Urinary bladder (tissue), 4 donors: ENCODE measurements around the gene DBNDD1. TPM values are rescaled to one million over a fixed set of nuclear protein-coding genes. Genes with fewer than 3 reads are reported as not detected.
"Not testable (repeated sequence)": the region's sequence is repeated elsewhere in the genome, so short reads cannot be mapped to it uniquely, and the experiment has no call there.

Source experiments
- DNase-seq: peaks from one replicate; pipeline ENCODE4 v3.0.0-alpha.2; 2015; ENCODE audit errors: extremely low spot score
- H3K27ac ChIP-seq: one replicate; pipeline ENCODE4 v1.5.1; 2013; ENCODE audit warnings: low read depth, mild to moderate bottlenecking, moderate library complexity
- H3K36me3 ChIP-seq: one replicate; pipeline ENCODE4 v1.6.1; 2013; ENCODE audit warnings: mild to moderate bottlenecking, moderate library complexity; ENCODE audit not compliant: insufficient read depth
- H3K4me1 ChIP-seq: one replicate; pipeline ENCODE4 v1.6.1; 2013; ENCODE audit warnings: mild to moderate bottlenecking, moderate library complexity; ENCODE audit not compliant: insufficient read depth
- H3K4me3 ChIP-seq: one replicate; pipeline ENCODE4 v1.5.1; 2013; ENCODE audit warnings: low read depth, low read length
- WGBS: extraction: QIAGEN DNeasy Blood & Tissue Kit; methylation state at CpG from one replicate; pipeline ENCODE4 v1.1.7; 2013; 5-methylcytosine and 5-hydroxymethylcytosine counted together
- polyA plus RNA-seq: library from polyadenylated mRNA; stranded (reverse); fragments of 200-250 nt; gene quantifications from one replicate; pipeline ENCODE4 v1.2.3, GENCODE V29; 2013
- total RNA-seq: library from RNA; depleted of rRNA; stranded (reverse); fragments of >200 nt; gene quantifications from one replicate; pipeline ENCODE4 v1.2.3, GENCODE V29; 2014
- donor health status: healthy with polysubstance abuse.
- donor health status: healthy.

Gene DBNDD1, protein sequence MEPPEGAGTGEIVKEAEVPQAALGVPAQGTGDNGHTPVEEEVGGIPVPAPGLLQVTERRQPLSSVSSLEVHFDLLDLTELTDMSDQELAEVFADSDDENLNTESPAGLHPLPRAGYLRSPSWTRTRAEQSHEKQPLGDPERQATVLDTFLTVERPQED
- total RNA-seq: 0.26 TPM
- polyA plus RNA-seq: 1.4 TPM

DNA sequence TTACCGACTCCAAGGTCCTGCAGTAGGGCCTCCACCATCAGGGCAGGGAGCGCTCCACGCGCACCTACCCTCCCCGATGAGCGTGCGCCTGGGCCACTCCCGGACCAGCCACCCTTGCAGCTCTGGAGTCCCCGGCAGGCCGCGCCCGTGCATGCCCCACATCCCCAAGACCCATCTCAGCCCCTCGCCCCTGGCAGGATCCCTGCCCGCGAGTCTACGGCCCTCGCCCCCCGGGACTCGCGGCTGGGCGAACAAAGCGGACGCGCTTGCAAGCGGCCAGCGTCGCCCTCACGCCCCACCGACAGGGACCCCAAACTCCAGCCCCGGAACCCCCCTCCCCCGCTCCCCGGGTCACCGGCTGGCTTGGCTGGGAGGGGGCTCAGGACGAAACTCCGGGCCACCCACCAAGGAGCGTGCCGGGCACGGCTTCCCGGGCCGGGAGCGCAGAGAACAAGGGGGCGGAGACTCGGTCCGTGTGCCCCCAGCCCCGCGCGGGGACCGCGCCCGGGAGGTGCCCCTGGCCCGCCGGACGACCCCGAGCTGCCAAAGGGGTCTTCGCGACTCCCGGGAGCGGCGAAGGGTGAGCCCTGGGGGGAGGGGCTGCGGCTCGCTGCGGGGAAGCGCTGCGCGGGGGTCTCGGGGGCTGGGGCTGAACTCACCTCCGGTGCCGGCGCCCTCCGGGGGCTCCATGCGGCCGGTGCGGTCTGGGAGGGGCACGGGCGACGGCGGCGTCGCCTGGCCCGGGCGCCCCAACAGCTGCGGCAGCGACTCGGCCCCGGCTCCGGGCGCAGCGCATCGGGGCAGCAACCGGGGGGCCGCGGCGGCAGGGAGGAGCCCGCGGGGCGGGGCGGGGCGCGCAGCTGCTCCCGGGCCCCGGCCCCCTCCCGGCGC, at the start of gene DBNDD1:
Gene DBNDD1 (minus strand): TSS at position 805 of the 891 bp plus-strand sequence. CDS start 115 bp downstream, at position 690.
- WGBS: 1% methylated on average over 103 of the region's 103 CpGs
- DNase-seq: no peak
- Histone ChIP-seq H3K4me1 (no peaks in the 10 kb centered on the region), H3K36me3 (no peaks in the 10 kb centered on the region), H3K27ac (no peak within 1 kb of the TSS), H3K4me3 (peak within 1 kb of the TSS; percentile 65)

DNA sequence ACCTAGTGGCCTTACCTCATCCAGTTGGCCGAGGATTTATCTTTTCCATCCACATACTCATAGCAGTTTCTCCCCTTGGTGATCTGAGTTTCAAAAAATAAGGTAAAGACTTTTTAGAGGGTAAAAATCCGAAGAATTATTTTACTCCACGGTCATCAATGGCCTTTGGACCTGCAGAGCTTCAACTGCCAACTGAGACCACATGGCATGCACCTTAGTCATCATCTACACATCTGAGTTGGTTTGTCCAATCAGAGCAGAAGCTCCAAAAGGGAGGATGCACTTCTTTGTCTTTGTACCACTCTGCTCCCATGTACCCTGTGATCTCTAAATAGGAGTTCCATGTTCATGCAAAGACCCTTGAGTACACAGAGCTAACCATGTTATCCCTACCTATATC, 42.2 kb upstream of the DBNDD1 start:
- 66% methylated on average over 3 of the region's 3 CpGs for WGBS
- no peaks in the 10 kb centered on the region for H3K4me1 ChIP-seq
- H3K36me3 ChIP-seq: no peaks in the 10 kb centered on the region
- DNase-seq: no peak
- H3K4me3 ChIP-seq: no peak overlapping the region
- no peak overlapping the region for H3K27ac ChIP-seq

DNA sequence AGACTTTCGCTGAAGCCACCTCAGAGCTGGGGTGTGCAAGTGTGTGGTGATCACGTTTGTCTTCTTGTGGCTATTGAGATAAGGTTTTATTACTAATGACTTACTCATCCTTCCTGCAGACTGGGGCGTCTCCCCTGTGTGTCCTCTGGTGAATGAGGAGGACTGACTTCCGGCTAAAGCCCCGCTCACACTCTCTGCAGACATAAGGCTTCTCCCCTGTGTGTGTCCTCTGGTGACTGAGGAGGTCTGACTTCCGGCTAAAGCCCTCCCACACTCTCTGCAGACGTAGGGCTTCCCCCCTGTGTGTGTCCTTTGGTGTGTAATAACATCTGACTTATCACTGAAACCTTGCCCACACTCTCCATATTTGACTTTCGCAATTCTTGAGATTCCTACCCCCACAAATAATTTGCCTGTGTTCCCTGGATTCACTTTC, 38.5 kb upstream of the DBNDD1 start:
- Histone ChIP-seq H3K4me1 (no peaks in the 10 kb centered on the region), H3K36me3 (no peaks in the 10 kb centered on the region), H3K27ac (no peak overlapping the region), H3K4me3 (no peak overlapping the region)
- DNase-seq: no peak
- 45% methylated on average over 8 of the region's 8 CpGs for WGBS

DNA sequence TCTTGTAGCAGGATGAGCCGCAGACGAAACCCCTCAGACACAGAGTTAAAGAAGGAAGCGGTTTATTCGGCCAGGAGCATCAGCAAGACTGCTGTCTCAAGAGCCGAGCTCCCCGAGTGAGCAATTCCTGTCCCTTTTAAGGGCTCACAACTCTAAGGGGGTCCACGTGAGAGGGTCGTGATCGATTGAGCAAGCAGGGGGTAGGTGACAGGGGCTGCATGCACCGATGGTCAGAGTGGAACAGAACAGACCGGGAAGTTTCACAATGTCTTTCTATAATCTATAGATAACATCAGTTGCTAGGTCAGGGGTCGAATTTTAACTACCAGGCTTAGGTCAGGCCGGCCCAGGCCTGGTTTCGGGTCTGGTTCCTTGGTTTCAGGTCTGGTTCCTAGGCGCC, 37.3 kb upstream of the DBNDD1 start:
- H3K27ac ChIP-seq, H3K4me3 ChIP-seq, H3K4me1 ChIP-seq, DNase-seq, H3K36me3 ChIP-seq: not testable (repeated sequence)
- 81% methylated on average over 15 of the region's 15 CpGs for WGBS

DNA sequence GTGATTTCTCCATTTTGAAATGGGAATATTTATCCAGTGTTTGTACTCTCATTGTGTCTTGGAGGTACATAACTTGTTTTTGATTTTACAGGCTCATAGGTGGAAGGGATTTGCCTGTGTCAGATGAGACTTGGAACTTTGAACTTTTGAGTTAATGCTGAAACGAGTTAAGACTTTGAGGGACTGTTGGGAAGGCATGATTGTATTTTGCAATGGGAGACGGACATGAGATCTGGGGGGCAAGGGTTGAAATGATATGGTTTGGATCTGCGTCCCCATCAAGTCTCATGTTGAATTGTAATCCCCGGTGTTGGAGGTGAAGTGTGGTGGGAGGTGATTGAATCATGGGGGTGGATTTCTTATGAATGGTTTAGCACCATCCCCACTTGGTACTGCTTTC, 36.1 kb upstream of the DBNDD1 start:
- 77% methylated on average over 4 of the region's 4 CpGs for WGBS
- H3K4me3 ChIP-seq: no peak overlapping the region
- DNase-seq: no peak
- H3K27ac ChIP-seq: no peak overlapping the region
- no peaks in the 10 kb centered on the region for H3K36me3 ChIP-seq
- no peaks in the 10 kb centered on the region for H3K4me1 ChIP-seq

DNA sequence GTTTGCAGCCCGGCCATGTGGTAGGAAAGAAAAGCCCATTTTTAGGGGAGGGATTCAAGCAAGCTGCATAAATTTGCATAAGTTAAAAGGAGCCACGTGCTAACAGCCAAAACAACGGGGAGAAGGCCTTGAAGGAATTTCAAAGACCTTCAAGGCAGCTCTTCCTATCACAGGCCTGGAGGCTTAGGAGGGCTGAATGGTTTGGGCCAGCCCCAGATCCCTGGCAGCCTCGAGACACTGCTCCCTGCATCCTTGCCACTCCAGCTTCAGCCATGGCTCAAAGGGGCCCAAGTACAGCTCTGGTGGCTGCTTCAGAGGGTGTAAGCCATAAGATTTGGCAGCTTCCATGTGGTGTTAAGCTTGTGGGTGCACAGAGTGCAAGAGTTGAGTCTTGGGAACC, 35.3 kb upstream of the DBNDD1 start:
- Histone ChIP-seq H3K36me3 (no peaks in the 10 kb centered on the region), H3K27ac (no peak overlapping the region), H3K4me3 (no peak overlapping the region), H3K4me1 (no peaks in the 10 kb centered on the region)
- 52% methylated on average over 4 of the region's 4 CpGs for WGBS
- no peak for DNase-seq

DNA sequence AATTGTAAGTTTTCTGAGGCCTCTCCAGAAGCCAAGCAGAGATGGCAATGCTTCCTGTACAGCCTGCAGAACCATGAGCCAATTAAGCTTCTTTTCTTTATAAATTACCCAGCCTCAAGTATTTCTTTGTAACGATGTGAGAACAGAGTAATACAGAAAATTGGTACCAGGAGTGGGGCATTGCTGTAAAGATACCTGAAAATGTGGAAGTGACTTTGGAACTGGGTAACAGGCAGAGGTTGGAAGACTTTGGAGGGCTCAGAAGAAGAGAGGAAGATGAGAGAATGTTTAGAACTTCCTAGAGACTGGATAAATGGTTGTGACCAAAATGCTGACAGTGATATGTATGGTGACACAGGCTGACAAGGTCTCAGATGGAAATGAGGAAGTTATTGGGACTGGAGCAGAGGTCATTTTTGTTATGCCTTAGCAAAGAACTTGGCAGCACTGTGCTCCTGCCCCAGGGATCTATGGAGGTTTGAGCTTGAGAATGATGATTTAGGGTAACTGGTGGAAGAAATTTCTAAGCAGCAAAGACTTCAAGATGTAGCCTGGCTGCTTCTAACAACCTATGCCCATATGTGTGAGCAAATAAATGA, 34.7 kb upstream of the DBNDD1 start:
- 64% methylated on average over 1 of the region's 1 CpG for WGBS
- Histone ChIP-seq H3K27ac (no peak overlapping the region), H3K4me3 (no peak overlapping the region), H3K36me3 (no peaks in the 10 kb centered on the region), H3K4me1 (no peaks in the 10 kb centered on the region)
- no peak for DNase-seq

DNA sequence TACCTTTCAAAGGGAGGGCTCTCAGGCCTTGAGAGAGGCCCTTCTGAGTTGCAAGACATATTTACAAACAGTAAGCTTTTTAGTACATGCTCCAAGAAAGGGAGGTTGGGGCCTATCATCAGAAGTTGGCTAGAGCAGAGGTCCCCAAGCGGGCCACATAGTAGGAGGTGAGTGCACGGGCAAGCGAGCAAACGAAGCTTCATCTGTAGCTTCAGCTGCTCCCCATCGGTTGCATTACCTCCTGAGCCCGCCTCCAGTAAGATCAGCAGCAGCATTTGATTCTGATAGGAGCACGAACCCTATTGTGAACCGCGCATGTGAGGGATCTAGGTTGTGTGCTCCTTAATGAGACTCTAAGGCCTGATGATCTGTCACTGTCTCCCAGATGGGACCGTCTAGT, 31.7 kb upstream of the DBNDD1 start:
- no peak overlapping the region for H3K4me3 ChIP-seq
- WGBS: 90% methylated on average over 10 of the region's 10 CpGs
- no peak for DNase-seq
- no peak overlapping the region for H3K27ac ChIP-seq
- H3K4me1 ChIP-seq: no peaks in the 10 kb centered on the region
- H3K36me3 ChIP-seq: no peaks in the 10 kb centered on the region

DNA sequence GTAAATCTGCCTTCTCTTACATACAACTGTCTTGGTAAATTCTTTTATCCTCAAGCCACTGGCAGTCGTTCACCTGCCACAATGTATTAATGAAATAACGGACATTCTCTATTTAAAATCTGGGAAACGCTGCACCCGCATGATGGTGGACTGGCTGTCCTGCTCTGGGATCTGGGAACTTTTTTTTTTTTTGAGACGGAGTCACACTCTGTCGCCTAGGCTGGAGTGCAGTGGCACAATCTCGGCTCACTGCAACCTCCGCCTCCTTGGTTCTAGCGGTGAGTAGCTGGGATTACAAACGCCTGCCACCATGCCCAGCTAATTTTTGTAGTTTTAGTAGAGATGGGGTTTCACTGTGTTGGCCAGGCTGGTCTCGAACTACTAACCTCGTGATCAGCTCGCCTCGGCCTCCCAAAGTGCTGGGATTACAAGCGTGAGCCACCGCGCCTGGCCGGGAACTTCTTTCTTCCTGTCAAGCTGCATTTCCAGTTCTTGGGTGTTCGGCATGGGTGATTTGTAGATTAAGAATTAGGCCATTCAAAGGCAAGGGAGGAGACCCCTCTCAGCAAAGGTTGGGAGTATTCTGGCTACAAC, 29.6 kb upstream of the DBNDD1 start:
- DNase-seq: no peak
- Histone ChIP-seq H3K4me1 (no peaks in the 10 kb centered on the region), H3K4me3 (no peak overlapping the region), H3K27ac (no peak overlapping the region), H3K36me3 (no peaks in the 10 kb centered on the region)
- WGBS: 84% methylated on average over 19 of the region's 19 CpGs

DNA sequence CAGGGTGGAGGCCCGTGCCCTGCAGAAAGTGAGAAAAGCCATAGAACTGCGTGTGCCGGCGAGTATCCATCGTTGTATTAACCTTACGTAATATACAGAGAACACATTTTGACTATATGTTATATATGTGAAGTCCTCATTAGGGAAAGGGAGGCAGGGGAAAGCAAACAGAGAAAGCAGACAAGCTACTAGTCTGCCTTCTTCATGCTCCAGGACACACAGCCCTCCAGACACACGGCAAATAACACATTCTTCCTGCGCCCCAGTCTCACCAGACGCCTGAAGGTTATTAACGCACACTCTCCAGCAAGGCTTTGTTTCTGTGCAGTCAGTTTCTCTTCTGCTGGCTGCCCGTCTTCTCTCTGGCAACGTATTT, 29.1 kb upstream of the DBNDD1 start:
- Histone ChIP-seq H3K27ac (no peak overlapping the region), H3K4me3 (no peak overlapping the region), H3K4me1 (no peaks in the 10 kb centered on the region), H3K36me3 (no peaks in the 10 kb centered on the region)
- DNase-seq: no peak
- 45% methylated on average over 12 of the region's 12 CpGs for WGBS

DNA sequence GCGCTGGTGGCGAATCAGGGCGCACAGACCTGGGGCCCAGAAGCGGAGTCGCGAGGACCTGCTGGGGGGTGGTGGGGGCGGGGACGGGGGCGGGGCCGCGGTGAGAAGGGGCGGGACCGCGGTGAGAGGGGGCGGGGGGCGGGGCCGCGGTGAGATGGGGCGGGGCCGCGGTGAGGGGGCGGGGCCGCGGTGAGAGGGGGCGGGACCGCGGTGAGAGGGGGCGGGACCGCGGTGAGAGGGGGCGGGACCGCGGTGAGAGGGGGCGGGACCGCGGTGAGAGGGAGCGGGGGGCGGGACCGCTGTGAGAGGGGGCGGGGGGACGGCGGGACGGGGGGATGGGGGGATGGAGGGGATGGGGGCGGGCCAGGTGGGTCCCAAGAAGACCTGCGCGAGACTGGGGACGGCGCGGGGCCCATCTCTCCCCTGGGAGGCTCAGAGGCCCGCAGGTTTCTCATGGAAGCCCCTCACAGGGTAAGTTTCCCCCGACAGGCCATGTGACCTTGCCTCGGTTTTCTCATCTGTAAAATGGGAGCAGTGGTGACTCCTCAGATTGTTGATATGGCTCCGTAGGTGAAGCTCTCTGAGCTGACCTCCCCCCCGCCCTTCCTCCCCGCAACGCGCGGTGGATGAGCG, 28.6 kb upstream of the DBNDD1 start:
- H3K4me1 ChIP-seq: no peaks in the 10 kb centered on the region
- WGBS: 13% methylated on average over 50 of the region's 59 CpGs
- no peaks in the 10 kb centered on the region for H3K36me3 ChIP-seq
- H3K27ac ChIP-seq: no peak overlapping the region
- H3K4me3 ChIP-seq: peak overlapping the region; percentile 28
- DNase-seq: no peak

DNA sequence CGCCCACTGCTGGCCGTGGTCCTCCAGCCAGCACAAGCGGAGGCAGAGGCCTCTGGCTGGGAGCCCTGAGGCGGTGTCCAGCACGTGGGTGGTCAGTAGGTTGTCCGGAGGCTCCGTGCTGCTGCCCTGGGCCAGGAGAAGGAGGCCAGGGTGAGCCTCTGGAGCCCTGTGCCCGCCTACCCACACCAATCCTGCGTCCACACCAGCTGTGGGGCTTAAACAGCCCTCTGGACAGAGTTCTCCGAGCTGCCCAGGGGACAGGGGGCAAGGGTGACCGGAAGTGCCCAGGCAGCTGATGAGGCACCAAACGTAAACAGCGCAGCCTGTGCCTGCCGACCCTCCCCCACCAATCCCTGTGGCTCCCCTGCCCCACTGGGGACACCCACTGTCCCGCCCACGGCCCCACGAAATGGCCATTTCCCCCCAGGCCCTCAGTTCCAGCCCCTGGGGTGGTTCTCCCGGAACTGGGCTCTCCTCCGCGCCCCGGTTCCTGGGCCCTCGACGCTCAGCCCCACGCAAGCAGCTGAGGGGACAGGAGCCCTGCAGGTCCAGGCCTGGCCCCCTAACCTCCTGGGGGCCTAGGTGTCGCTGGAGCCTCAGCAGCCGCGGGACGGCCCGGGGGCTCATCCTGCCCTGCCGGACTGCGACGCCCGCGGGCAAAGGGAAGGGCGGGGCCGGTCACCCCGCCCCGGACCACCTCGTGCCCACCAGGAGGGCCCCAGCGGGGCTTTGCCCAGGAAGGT, 27.9 kb upstream of the DBNDD1 start:
- Histone ChIP-seq H3K36me3 (no peaks in the 10 kb centered on the region), H3K27ac (no peak overlapping the region), H3K4me1 (no peaks in the 10 kb centered on the region), H3K4me3 (peak overlapping the region; percentile 28)
- no peak for DNase-seq
- WGBS: 1% methylated on average over 40 of the region's 40 CpGs
